Vagina (tissue), 2 donors: ENCODE measurements around the gene RALGAPA2. TPM values are rescaled to one million over a fixed set of nuclear protein-coding genes. Genes with fewer than 3 reads are reported as not detected.

Experiments
- DNase-seq, 2 donors: peaks; one replicate each; pipeline ENCODE4 v3.0.0-alpha.2; 2017; ENCODE audit errors: extremely low spot score in 2 of 2
- H3K27ac ChIP-seq: fragments of 200-600 bp; sonication (generic); one replicate; pipeline ENCODE4 v1.5.1; 2019
- H3K27me3 ChIP-seq: fragments of 200-600 bp; sonication (generic); one replicate; pipeline ENCODE4 v1.5.1; 2019
- H3K36me3 ChIP-seq, 2 donors: fragments of 200-600 bp; sonication (generic); one replicate each; pipeline ENCODE4 v1.5.1; 2017 to 2019
- H3K4me1 ChIP-seq: fragments of 200-600 bp; sonication (generic); one replicate; pipeline ENCODE4 v1.5.1; 2019
- H3K4me3 ChIP-seq, 2 donors: fragments of 200-600 bp; sonication (generic); 1 replicate in 1 of 2; 2 replicates in 1 of 2; pipeline ENCODE4 v1.5.1; 2016 to 2019
- H3K9me3 ChIP-seq: fragments of 200-600 bp; sonication (generic); one replicate; pipeline ENCODE4 v1.5.1; 2019
- POLR2A ChIP-seq, 2 donors: fragments of 450-650 bp; IDR thresholded peaks; one replicate each; pipeline ENCODE4 v1.6.1; 2017; ENCODE audit warnings: antibody characterized with exemption in 2 of 2, mild to moderate bottlenecking in 2 of 2, moderate library complexity in 2 of 2
- POLR2AphosphoS5 ChIP-seq, 2 donors: sonication (generic); formaldehyde crosslinking; IDR thresholded peaks; one replicate each; pipeline ENCODE4 v1.9.0; 2017; ENCODE audit warnings: antibody characterized with exemption in 2 of 2, mild to moderate bottlenecking in 2 of 2, low read depth in 1 of 2; ENCODE audit not compliant: insufficient read depth in 1 of 2
- intact Hi-C: fragments of 100-400 bp; cut with DNase I; formaldehyde crosslinking; loops from one replicate; pipeline ENCODE4 v1.15.1; 2023
- total RNA-seq: library from RNA; depleted of rRNA; stranded (reverse); fragments of >200 nt; gene quantifications from one replicate; pipeline ENCODE4 v1.2.3, GENCODE V29; 2016
- TF ChIP-seq, protein P1 (sequence below), 3 experiments: fragments of 450-650 bp in 2 of 3; fragments of 200-600 bp in 1 of 3; sonication (generic) in 1 of 3; IDR thresholded peaks; one replicate each; pipeline ENCODE4 v1.5.1; 2017 to 2019; ENCODE audit warnings: antibody characterized with exemption in 3 of 3, mild to moderate bottlenecking in 2 of 3, moderate library complexity in 2 of 3

The RALGAPA2 gene
- total RNA-seq, 1 donor from 2014 or later, result 31.9 TPM

DNA sequence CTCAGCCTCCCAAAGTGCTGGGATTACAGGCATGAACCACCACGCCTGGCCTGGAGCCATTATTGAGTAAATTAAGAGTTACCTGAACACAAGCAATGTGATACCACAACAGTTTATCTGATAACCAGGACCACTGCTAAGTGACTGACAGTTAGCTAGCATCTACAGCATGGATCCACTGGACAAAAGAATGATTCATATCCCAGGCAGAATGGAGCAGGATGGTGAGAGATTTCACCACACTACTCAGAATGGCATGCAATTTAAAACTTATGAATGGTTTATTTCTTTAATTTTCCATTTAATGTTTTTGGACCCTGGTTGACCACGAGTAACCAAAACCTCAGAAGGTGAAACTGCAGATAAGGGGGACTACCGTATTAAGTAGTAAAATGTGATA is 48.6 kb downstream of the RALGAPA2 start:
- intact Hi-C loops, result no loop called here
- H3K9me3 ChIP-seq, result no peaks in the 10 kb centered on the region
- H3K4me3 ChIP-seq, result no peak overlapping the region
- TF ChIP-seq POLR2AphosphoS5 (IDR thresholded peaks at IDR 0.05; ENCODE audit: insufficient read depth in 1 of 2, low read depth in 1 of 2) (no peak), POLR2A (IDR thresholded peaks at IDR 0.05) (no peak)
- H3K27me3 ChIP-seq, result no peaks in the 10 kb centered on the region
- DNase-seq, result no peak
- H3K36me3 ChIP-seq, result no peaks in the 10 kb centered on the region
- H3K4me1 ChIP-seq, result no peaks in the 10 kb centered on the region
- no peak overlapping the region for H3K27ac ChIP-seq

DNA sequence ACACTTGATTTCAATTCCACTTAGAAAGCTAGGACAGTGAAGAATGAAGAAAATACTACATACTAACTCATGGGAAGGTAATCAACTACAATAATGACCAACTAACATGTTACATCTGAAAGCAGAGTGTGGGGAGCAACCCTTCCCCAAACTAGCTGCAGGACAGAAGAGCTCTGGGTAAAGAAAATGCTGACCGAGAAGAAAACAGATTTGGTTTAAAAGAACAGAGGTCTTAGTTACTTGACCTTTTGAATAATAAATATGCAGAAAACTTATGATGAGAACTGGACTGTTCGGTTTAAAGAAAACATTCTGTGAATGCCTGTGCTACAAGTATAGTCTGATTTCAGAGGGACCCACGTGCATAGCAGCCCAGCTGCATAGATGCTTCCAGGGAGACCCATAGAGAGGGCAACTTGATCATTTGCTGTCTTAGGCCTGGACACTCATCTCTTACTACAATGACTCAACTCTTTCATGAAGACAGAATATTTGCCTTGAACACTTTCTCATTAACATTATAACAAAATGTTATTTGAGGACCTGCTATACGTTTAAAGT is 53.5 kb downstream of the RALGAPA2 start:
- H3K27ac ChIP-seq, result no peak overlapping the region
- intact Hi-C loops, result no loop called here
- H3K27me3 ChIP-seq, result no peaks in the 10 kb centered on the region
- H3K4me1 ChIP-seq, result no peaks in the 10 kb centered on the region
- no peak overlapping the region for H3K4me3 ChIP-seq
- TF ChIP-seq POLR2A (IDR thresholded peaks at IDR 0.05), result no peak
- TF ChIP-seq, protein P1, sequence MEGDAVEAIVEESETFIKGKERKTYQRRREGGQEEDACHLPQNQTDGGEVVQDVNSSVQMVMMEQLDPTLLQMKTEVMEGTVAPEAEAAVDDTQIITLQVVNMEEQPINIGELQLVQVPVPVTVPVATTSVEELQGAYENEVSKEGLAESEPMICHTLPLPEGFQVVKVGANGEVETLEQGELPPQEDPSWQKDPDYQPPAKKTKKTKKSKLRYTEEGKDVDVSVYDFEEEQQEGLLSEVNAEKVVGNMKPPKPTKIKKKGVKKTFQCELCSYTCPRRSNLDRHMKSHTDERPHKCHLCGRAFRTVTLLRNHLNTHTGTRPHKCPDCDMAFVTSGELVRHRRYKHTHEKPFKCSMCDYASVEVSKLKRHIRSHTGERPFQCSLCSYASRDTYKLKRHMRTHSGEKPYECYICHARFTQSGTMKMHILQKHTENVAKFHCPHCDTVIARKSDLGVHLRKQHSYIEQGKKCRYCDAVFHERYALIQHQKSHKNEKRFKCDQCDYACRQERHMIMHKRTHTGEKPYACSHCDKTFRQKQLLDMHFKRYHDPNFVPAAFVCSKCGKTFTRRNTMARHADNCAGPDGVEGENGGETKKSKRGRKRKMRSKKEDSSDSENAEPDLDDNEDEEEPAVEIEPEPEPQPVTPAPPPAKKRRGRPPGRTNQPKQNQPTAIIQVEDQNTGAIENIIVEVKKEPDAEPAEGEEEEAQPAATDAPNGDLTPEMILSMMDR (IDR thresholded peaks at IDR 0.05), result no peak
- no peak for TF ChIP-seq POLR2AphosphoS5 (IDR thresholded peaks at IDR 0.05; ENCODE audit: insufficient read depth in 1 of 2, low read depth in 1 of 2)
- no peaks in the 10 kb centered on the region for H3K36me3 ChIP-seq
- H3K9me3 ChIP-seq, result no peaks in the 10 kb centered on the region
- no peak for DNase-seq

DNA sequence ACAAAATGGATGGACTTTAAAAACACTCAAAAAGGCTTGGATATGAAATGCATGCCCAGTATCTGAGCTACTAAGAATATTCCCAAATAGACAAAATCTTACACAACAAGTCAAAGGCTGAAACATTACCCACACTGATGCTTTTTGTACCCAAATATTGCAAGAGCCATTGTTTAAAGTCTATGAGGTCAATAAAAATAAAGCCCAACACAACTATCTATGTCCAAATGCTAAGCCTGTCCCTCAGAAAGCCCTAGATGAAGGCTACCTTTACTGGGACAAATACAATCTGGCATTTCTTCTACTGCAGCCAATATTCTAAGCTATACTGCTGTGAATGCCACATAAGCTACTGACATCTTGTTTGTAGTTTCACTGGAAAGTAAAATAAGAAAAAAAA is 54.3 kb downstream of the RALGAPA2 start:
- TF ChIP-seq POLR2A (IDR thresholded peaks at IDR 0.05) (no peak), POLR2AphosphoS5 (IDR thresholded peaks at IDR 0.05; ENCODE audit: insufficient read depth in 1 of 2, low read depth in 1 of 2) (no peak)
- TF ChIP-seq, protein P1 (IDR thresholded peaks at IDR 0.05), result no peak
- Histone ChIP-seq H3K27ac (no peak overlapping the region), H3K9me3 (no peaks in the 10 kb centered on the region), H3K36me3 (no peaks in the 10 kb centered on the region), H3K27me3 (no peaks in the 10 kb centered on the region), H3K4me1 (no peaks in the 10 kb centered on the region), H3K4me3 (no peak overlapping the region)
- DNase-seq, result no peak
- intact Hi-C loops, result no loop called here

DNA sequence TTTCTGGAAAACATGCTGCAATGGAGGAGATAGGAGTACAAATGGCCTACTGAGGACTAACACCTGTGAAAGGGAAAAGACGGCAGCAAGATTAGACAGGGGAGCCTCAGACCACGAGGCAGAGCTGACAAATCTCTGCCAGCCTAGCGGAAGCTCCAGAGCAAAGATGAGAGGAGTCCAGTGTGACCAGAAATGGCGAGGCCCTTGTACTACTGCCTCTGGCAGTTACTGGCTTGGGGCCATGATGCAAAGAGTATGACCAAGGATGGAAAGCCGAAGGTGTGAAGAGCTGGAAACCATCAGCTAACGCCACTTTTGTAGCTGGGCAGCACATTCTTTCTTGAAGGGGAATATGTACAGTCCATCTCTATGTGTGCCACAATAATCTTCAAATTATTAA is 55.4 kb downstream of the RALGAPA2 start:
- TF ChIP-seq POLR2AphosphoS5 (IDR thresholded peaks at IDR 0.05; ENCODE audit: insufficient read depth in 1 of 2, low read depth in 1 of 2), result no peak
- TF ChIP-seq, protein P1 (IDR thresholded peaks at IDR 0.05), result no peak
- TF ChIP-seq POLR2A (IDR thresholded peaks at IDR 0.05), result no peak
- H3K36me3 ChIP-seq, result no peaks in the 10 kb centered on the region
- H3K4me1 ChIP-seq, result no peaks in the 10 kb centered on the region
- no peaks in the 10 kb centered on the region for H3K9me3 ChIP-seq
- DNase-seq, result no peak
- no peaks in the 10 kb centered on the region for H3K27me3 ChIP-seq
- intact Hi-C loops, result no loop called here
- H3K4me3 ChIP-seq, result no peak overlapping the region
- H3K27ac ChIP-seq, result no peak overlapping the region

DNA sequence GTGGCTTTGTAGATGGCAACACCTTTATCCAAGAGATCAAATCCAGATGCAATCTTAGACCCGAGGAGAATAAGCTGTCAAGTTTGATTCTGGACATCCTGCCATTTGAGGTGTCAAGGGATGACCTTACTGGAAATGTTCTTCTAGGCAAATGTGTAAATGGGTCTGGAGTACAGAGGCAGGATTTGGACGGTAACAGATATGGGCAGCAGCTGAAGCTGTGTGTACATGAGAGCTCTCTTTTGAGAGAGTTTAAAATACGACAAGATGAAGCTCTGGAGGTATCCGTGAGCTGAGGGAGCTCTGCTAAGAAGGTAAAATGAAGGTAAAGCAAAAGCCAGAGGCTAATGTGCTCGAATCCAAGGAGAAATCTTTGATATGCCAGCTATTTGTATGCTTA is 56.6 kb downstream of the RALGAPA2 start:
- Histone ChIP-seq H3K36me3 (no peaks in the 10 kb centered on the region), H3K4me1 (no peaks in the 10 kb centered on the region), H3K27me3 (no peaks in the 10 kb centered on the region), H3K27ac (no peak overlapping the region), H3K9me3 (no peaks in the 10 kb centered on the region), H3K4me3 (no peak overlapping the region)
- DNase-seq, result no peak
- intact Hi-C loops, result no loop called here
- TF ChIP-seq, protein P1 (IDR thresholded peaks at IDR 0.05), result no peak
- no peak for TF ChIP-seq POLR2A (IDR thresholded peaks at IDR 0.05)
- no peak for TF ChIP-seq POLR2AphosphoS5 (IDR thresholded peaks at IDR 0.05; ENCODE audit: insufficient read depth in 1 of 2, low read depth in 1 of 2)
